ENCODE data around the gene SEMA4F.

SEMA4F gene

DNA sequence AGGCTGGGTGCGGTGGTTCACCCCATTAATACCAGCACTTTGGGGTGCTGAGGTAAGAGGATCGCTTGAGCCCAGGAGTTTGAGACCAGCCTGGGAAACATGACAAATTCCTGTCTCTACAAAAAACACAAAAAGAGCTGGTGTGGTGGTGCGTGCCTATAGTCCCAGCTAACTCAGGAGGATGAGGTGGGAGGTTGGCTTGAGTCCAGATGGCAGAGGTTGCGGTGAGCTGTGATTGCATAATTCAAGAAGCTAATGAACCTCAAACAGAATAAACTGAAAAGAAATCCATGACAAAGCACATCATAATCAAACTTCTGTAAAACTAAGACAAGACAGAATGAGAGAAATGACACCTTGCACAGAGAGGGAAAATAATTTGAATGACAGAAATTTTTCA, 54.8 kb downstream of the SEMA4F start:
- DNase-seq: no peak

DNA sequence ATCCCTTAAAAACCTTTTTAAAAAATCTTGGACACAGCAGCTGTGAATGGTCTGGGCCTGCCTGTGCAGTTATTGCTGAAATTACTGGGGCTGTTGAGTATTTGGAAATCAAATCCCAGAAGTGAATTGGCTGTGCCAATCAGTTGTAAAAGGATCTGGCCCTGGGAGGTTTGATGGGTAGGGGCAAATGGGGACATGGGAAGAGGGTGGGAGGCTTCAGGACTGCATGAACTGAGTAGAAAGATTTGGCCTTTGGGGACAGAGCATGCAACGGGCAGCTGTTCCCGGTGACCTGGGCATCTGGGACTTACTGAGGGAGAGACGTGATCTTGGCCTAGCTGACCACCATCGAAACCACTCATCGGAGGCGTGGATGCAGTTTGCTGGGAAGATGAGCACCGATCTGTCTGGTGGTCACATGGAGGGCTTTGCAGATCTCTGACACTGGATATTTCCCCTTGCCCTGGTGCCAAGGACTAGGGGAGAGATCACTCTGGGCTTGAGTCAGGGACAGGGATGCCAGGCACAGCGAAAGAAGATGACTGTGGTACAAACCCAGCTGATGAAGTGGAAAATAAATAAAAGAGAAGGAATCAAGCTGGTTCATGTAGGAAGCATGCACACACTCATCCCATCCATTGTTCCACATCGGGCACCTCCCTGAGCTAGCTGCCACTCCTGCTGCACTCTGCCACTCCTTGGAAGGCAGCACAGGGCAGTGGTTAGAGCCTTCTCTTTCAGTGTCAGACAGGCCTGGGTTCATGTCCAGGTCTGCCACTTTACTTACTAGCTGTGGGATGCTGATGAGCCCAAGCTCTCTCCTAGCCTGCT, 58.4 kb downstream of the SEMA4F start:
- no peak for DNase-seq

DNA sequence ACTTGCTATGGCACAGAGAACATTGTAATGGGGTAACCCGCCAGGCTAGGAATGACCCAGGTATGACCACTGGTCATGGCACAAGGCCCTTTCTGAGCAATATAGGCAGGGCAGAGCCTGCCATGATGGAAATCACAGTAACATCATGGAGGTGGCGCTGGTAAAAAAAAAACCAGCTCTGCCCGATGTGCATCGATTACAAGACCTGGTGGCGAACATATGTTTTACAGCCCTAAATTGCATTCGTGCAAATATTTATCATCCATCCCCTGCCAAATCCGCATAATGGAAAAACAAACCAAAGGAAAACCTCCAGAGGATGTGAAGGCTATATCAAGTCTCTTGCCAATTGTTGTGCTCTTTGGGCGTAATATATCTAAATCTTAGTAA, 60.6 kb downstream of the SEMA4F start:
- no peak for DNase-seq

DNA sequence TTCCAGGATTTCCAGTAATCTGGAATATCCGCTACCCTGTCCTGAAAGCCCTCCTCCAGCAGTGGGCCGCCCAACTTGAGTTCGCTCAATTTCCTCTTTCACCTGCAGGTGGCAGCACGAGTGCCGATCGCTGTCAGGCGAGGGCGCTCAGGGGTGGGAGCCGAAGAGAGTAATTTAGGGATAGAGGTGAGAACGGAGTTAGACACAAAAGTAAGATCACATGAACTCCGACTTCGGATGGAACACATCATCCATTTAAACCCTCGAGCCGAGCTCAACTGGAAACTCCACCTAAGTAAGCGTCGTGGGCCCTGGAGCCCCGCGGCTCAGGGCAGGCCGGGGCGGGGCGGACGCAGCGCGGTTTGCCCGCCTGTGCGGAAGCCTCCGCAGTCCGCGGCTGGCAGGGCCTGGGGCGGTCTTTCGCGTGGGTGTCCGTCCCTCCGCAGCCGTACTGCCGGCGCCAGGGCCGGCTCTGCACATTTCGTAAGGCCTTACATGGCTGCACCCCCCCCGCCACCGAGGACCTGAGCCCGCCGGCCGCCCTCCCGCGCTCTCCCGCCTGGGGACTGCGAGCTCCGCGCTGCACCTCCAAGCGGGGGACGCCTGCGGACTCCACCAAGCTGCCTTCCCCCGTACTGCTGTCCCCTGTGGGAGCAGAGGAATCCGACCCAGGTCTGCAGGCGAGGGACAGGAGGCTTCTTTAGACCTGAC, 61.2 kb downstream of the SEMA4F start:
- DNase-seq: peak; percentile 53

DNA sequence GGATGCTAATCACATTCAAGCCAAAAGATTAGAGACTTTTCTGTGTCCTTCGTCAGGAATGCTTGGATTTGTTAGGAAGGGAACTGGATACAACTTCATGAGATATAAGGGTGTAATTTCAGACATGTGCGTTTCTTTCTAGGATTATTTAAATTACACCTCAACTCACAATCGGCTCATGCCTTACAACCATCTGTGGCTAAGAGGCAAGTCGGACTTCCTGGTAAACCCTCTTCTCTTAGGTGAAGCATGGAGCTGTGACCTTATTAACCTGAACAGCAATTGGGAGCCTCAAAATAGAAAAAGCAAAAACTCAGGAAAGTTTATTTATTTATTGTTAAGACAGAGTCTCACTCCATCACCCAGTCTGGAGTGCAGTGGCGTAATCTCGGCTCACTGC, 61.8 kb downstream of the SEMA4F start:
- DNase-seq: no peak

DNA sequence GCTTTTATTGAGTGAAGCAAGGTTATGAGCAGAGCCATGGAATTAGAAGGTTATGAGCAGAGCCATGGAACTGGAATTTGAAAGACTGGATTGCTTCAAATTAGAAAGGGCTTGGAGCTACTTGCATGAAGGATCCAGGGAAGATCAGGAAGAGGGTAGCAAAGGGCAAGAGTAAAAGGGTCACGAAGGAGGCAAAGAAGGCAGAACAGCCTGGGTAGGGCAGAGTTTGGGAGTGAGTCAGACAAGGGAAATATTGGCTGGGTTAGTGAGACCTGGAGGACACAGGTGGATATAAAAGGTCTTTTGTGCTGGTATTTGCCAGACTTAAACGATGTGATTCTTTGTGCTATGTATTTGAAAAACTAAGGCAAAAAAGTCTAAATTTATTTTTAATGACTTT, 65.0 kb downstream of the SEMA4F start:
- DNase-seq: no peak

DNA sequence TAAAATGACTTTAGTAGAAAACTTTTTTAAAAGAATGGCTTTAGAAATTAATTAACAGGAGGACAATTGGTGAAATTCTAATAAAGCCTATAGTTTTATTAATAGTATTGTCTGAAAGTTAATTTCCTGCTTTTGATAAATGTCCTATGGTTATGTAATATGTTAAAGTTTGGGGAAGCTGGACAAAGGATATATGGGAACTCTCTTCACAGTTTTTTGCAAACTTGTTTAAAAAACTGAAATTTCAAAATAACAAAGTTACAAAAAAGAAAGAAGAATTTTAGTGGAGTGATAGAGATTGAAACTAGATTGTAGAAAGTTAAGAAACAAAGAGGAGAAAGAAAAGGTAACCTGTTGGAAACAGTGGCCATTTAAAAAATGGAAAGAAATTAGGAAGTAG, 67.3 kb downstream of the SEMA4F start:
- DNase-seq: no peak

DNA sequence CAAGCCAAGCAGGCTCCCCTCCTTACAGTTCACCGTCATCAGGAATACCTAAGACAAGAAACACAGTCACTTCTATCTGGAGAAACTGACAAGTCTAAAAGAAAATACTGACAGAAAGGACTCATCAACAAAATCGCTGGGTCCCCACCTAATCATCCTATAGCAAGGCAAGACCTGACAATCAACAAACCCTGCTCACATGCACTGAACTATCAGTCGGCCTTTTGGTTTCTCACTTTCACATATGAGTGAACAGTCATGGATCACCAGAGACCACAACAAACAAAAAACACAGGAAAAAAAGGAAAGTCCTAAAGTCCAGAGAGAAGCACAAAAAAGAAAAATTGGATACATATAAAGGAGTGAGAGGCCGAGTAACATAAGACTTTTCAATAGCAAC, 70.4 kb downstream of the SEMA4F start:
- DNase-seq: no peak

DNA sequence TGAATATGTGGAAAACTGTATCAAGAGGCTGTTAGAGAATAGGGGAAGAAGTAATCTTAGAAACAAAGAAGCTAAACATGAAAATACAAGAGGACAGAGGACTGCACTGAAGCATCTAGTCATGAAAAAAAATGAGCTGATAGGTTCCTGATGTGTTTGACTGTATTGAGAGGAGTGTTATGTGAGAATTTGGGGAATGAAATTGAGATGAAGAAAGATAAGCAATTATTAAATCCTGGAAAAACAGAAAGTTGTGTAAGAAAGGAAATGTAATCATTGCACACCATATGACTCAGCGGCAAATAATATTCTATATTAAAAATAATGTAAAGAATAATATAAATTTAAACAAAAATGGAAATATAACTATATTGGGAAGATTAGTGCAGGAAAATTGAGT, 71.2 kb downstream of the SEMA4F start:
- no peak for DNase-seq

DNA sequence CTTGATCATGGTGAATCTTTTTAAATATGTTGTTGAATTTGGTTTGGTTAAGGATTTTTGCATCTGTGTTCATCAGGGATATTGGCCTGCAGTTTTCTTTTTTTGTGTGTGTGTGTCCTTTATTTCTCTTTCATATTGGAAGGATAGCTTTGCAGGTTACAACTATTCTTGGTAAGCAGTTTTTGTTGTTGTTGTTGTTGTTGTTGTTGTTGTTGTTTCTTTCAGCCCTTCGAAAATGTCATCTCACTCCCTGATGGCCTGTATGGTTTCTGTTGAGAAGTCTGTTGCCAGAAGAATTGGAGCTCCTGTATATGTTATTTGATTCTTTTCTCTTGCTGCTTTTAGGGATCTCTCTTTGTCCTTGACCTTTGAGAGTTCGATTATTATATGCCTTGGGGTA, 74.8 kb downstream of the SEMA4F start:
- DNase-seq: no peak

DNA sequence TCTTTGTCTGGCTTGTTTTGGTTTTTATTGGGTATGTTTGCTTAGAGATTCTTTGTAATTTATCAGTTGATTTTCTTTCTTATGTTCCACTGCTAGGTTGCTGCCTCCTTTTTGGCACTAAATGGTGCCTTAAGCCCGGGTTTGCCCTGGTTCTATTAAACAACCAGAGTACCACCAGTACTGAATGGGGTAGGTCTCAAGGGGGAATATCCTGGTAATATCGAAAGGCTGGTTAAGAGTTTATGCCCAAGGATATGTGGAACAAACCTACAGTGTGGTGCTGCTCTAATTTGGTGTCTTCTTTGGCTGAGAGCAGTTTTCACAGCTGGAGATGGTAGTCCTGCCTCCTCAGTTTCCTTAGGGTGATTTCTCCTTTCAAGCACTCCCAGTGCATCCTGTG, 76.5 kb downstream of the SEMA4F start:
- DNase-seq: no peak
